CD4-positive, CD25-positive, alpha-beta regulatory T cell (primary cell): ENCODE results near the gene NEURL1B. TPM values are rescaled to one million over a fixed set of nuclear protein-coding genes. Genes with fewer than 3 reads are reported as not detected.

Experiments used
- ATAC-seq, 2 donors: fragments of 150-1000 bp; cut with Tn5 transposase; one replicate each; pipeline ENCODE4 v1.10.0; 2021; ENCODE audit warnings: low read depth in 2 of 2, moderate number of reproducible peaks in 2 of 2, moderate library complexity in 1 of 2
- DNase-seq, 3 donors: peaks; one replicate each; pipeline versions ENCODE4 v3.0.0 to v3.0.0-alpha.2; 2012 to 2022; ENCODE audit warnings: mixed read lengths in 1 of 3
- H3K27ac ChIP-seq: one replicate; pipeline ENCODE4 v1.7.0; 2013; ENCODE audit warnings: mild to moderate bottlenecking, low read length; ENCODE audit not compliant: insufficient read depth, poor library complexity, severe bottlenecking
- H3K27me3 ChIP-seq: one replicate; pipeline ENCODE4 v1.7.0; 2013; ENCODE audit warnings: low read length; ENCODE audit not compliant: control insufficient read depth, insufficient read depth
- H3K36me3 ChIP-seq: one replicate; pipeline ENCODE4 v1.7.0; 2013; ENCODE audit warnings: mild to moderate bottlenecking, low read length, moderate library complexity; ENCODE audit not compliant: control insufficient read depth, insufficient read depth
- H3K4me1 ChIP-seq: 2 replicates; pipeline ENCODE4 v1.7.0; 2013; ENCODE audit warnings: mild to moderate bottlenecking, low read length; ENCODE audit not compliant: insufficient read depth, control insufficient read depth, poor library complexity, severe bottlenecking
- H3K4me3 ChIP-seq: one replicate; pipeline ENCODE4 v1.7.0; 2013; ENCODE audit warnings: low read depth, mild to moderate bottlenecking, low read length, moderate library complexity
- H3K9me3 ChIP-seq, 2 experiments: 1 replicate in 1 of 2; 2 replicates in 1 of 2; pipeline ENCODE4 v1.7.0; 2013; ENCODE audit warnings: low read length in 2 of 2, mild to moderate bottlenecking in 1 of 2, moderate library complexity in 1 of 2; ENCODE audit not compliant: control insufficient read depth in 2 of 2
- H3K27ac Mint-ChIP-seq, 3 donors: one replicate each; pipeline ENCODE4 v1.8.0; 2020 to 2022; ENCODE audit warnings: mild to moderate bottlenecking in 3 of 3, mixed read lengths in 3 of 3, moderate library complexity in 2 of 3
- H3K27me3 Mint-ChIP-seq: one replicate; pipeline ENCODE4 v1.8.0; 2022; ENCODE audit warnings: mild to moderate bottlenecking, mixed read lengths
- H3K36me3 Mint-ChIP-seq: one replicate; pipeline ENCODE4 v1.8.0; 2020; ENCODE audit warnings: mixed read lengths
- H3K4me1 Mint-ChIP-seq, 4 donors: one replicate each; pipeline ENCODE4 v1.8.0; 2020 to 2022; ENCODE audit warnings: mixed read lengths in 4 of 4, mild to moderate bottlenecking in 1 of 4
- H3K4me3 Mint-ChIP-seq, 4 donors: one replicate each; pipeline ENCODE4 v1.8.0; 2020 to 2022; ENCODE audit warnings: mild to moderate bottlenecking in 4 of 4, mixed read lengths in 4 of 4, moderate library complexity in 3 of 4
- H3K9me3 Mint-ChIP-seq, 7 donors: one replicate each; pipeline ENCODE4 v1.8.0; 2020 to 2022; ENCODE audit warnings: mixed read lengths in 7 of 7, mild to moderate bottlenecking in 3 of 7, moderate library complexity in 2 of 7
- polyA plus RNA-seq, 4 donors: library from polyadenylated mRNA; unstranded; fragments of 300-500 nt; fragmentation: Illumina TruSeq; gene quantifications; one replicate each; pipeline ENCODE4 v1.2.3, GENCODE V29; 2021
- total RNA-seq: library from RNA; stranded (reverse); gene quantifications from one replicate; pipeline ENCODE4 v1.2.3, GENCODE V29; 2022

The NEURL1B gene
- total and polyA plus RNA-seq, 5 donors from 2014 or later = 0.22 TPM; not detected in 4

DNA sequence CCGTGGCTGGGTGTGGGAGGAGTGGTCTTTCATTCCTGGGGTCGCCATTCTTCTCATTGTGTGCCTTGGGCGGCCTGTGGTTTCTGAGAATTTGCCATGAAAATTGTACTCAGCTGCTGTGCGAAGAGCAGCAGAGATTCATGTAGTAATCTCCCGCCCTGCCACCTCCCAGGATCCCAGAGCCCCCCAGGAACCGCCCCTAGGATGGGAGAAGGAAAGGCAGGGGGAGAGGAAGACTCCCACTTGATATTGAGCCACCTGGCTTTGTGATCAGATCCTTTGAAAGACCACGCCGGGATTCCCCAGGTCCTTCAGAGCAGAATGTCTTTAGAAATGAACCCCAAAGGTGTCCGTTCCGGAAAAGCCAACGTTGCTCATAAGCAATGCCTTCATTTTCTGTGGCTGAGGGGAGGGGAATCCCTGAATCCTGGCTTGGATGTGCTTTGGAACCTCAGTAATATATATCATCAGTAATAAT, 27.6 kb downstream of the NEURL1B start:
- no peaks in the 10 kb centered on the region for H3K27me3 ChIP-seq
- H3K27me3 Mint-ChIP-seq = peaks cover 13% of the 10 kb centered on the region
- no peak for DNase-seq
- peaks cover 0 to 1% (median 0%) of the 10 kb centered on the region in 7 donors for H3K9me3 Mint-ChIP-seq
- H3K4me1 Mint-ChIP-seq = no peaks in the 10 kb centered on the region
- H3K4me3 ChIP-seq = no peak overlapping the region
- no peaks in the 10 kb centered on the region for H3K36me3 Mint-ChIP-seq
- no peak overlapping the region for H3K4me3 Mint-ChIP-seq
- no peak overlapping the region for H3K27ac Mint-ChIP-seq
- H3K36me3 ChIP-seq = no peaks in the 10 kb centered on the region
- ATAC-seq = no peak
- no peaks in the 10 kb centered on the region for H3K9me3 ChIP-seq
- no peaks in the 10 kb centered on the region for H3K4me1 ChIP-seq
- H3K27ac ChIP-seq = no peak overlapping the region

DNA sequence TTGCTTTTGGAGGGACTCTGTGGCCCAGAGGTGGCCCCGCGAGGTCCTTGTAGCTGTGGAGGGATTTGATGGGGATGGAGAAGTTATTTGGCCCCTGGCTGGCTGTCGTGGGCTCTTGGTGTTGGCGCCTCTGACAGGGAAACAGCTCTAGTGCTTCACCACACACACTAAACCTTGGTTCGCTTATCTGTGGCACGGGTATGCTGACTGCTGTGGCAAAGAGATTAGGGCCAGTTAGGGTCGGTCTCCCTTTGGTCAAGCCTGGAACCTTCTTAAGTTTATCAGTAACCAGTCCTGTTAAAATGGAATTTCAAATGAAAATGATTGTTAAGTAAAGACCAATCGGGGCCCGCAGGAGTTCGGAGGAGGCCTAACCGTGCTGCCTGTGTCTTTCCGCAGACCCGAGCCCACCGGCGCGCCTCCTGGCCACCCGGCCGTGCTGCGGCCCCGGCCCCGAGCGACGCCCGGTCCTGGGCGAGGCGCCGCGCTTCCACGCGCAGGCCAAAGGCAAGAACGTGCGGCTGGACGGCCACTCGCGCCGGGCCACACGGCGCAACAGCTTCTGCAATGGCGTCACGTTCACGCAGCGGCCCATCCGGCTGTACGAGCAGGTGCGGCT, 28.4 kb downstream of the NEURL1B start:
- Histone ChIP-seq H3K4me3 (no peak overlapping the region), H3K27ac (no peak overlapping the region), H3K27me3 (no peaks in the 10 kb centered on the region), H3K4me1 (no peaks in the 10 kb centered on the region), H3K9me3 (no peaks in the 10 kb centered on the region), H3K36me3 (no peaks in the 10 kb centered on the region)
- no peak overlapping the region for H3K27ac Mint-ChIP-seq
- DNase-seq = no peak
- no peaks in the 10 kb centered on the region for H3K4me1 Mint-ChIP-seq
- H3K9me3 Mint-ChIP-seq = peaks cover 0 to 1% (median 0%) of the 10 kb centered on the region in 7 donors
- peaks cover 17% of the 10 kb centered on the region for H3K27me3 Mint-ChIP-seq
- H3K4me3 Mint-ChIP-seq = no peak overlapping the region
- no peak for ATAC-seq
- H3K36me3 Mint-ChIP-seq = no peaks in the 10 kb centered on the region

- Histone ChIP-seq H3K27me3 (no peaks in the 10 kb centered on the region), H3K27ac (no peak overlapping the region), H3K36me3 (no peaks in the 10 kb centered on the region), H3K4me3 (no peak overlapping the region), H3K4me1 (no peaks in the 10 kb centered on the region), H3K9me3 (no peaks in the 10 kb centered on the region)
- Mint-ChIP-seq H3K4me3 (no peak overlapping the region), H3K4me1 (no peaks in the 10 kb centered on the region), H3K27ac (no peak overlapping the region), H3K36me3 (no peaks in the 10 kb centered on the region), H3K9me3 (peaks cover 0 to 1% (median 0%) of the 10 kb centered on the region in 7 donors), H3K27me3 (peaks cover 17% of the 10 kb centered on the region)
- DNase-seq (no peak), ATAC-seq (no peak)
These were observed 28.9 kb downstream of the NEURL1B start for GRCh38 chr5:172670005-172670402.

GRCh38 chr5:172670444-172670843, 29.4 kb downstream of the NEURL1B start:
- Mint-ChIP-seq H3K27ac (no peak overlapping the region), H3K9me3 (peaks cover 0 to 3% (median 0%) of the 10 kb centered on the region in 7 donors), H3K4me1 (no peaks in the 10 kb centered on the region), H3K4me3 (no peak overlapping the region), H3K36me3 (no peaks in the 10 kb centered on the region), H3K27me3 (peaks cover 17% of the 10 kb centered on the region)
- ATAC-seq (no peak), DNase-seq (no peak)
- Histone ChIP-seq H3K4me3 (no peak overlapping the region), H3K9me3 (no peaks in the 10 kb centered on the region), H3K4me1 (no peaks in the 10 kb centered on the region), H3K27me3 (no peaks in the 10 kb centered on the region), H3K27ac (no peak overlapping the region), H3K36me3 (no peaks in the 10 kb centered on the region)

GRCh38 chr5:172671091-172671490, 30.0 kb downstream of the NEURL1B start:
- no peak for ATAC-seq
- Mint-ChIP-seq H3K27me3 (peaks cover 14% of the 10 kb centered on the region), H3K4me1 (no peaks in the 10 kb centered on the region), H3K9me3 (peaks cover 0 to 3% (median 0%) of the 10 kb centered on the region in 7 donors), H3K36me3 (no peaks in the 10 kb centered on the region), H3K4me3 (no peak overlapping the region), H3K27ac (no peak overlapping the region)
- H3K9me3 ChIP-seq = no peaks in the 10 kb centered on the region
- H3K4me1 ChIP-seq = no peaks in the 10 kb centered on the region
- H3K27me3 ChIP-seq = no peaks in the 10 kb centered on the region
- H3K4me3 ChIP-seq = no peak overlapping the region
- no peak for DNase-seq
- no peaks in the 10 kb centered on the region for H3K36me3 ChIP-seq
- no peak overlapping the region for H3K27ac ChIP-seq

GRCh38 chr5:172672681-172673080, 31.6 kb downstream of the NEURL1B start:
- peaks cover 0 to 3% (median 0%) of the 10 kb centered on the region in 7 donors for H3K9me3 Mint-ChIP-seq
- no peak for DNase-seq
- ATAC-seq = no peak
- peaks cover 10% of the 10 kb centered on the region for H3K27me3 Mint-ChIP-seq
- no peak overlapping the region for H3K4me3 ChIP-seq
- H3K36me3 ChIP-seq = no peaks in the 10 kb centered on the region
- no peaks in the 10 kb centered on the region for H3K4me1 Mint-ChIP-seq
- H3K27me3 ChIP-seq = no peaks in the 10 kb centered on the region
- no peak overlapping the region for H3K27ac Mint-ChIP-seq
- no peak overlapping the region for H3K27ac ChIP-seq
- H3K9me3 ChIP-seq = no peaks in the 10 kb centered on the region
- no peaks in the 10 kb centered on the region for H3K4me1 ChIP-seq
- H3K4me3 Mint-ChIP-seq = no peak overlapping the region
- H3K36me3 Mint-ChIP-seq = no peaks in the 10 kb centered on the region

- Mint-ChIP-seq H3K4me1 (no peaks in the 10 kb centered on the region), H3K36me3 (no peaks in the 10 kb centered on the region), H3K4me3 (no peak overlapping the region), H3K9me3 (peaks cover 0 to 3% (median 0%) of the 10 kb centered on the region in 7 donors), H3K27me3 (peaks cover 10% of the 10 kb centered on the region), H3K27ac (no peak overlapping the region)
- DNase-seq (no peak), ATAC-seq (no peak)
- H3K36me3 ChIP-seq = no peaks in the 10 kb centered on the region
- H3K4me1 ChIP-seq = no peaks in the 10 kb centered on the region
- H3K4me3 ChIP-seq = no peak overlapping the region
- H3K27me3 ChIP-seq = no peaks in the 10 kb centered on the region
- no peak overlapping the region for H3K27ac ChIP-seq
- no peaks in the 10 kb centered on the region for H3K9me3 ChIP-seq
These were observed 33.1 kb downstream of the NEURL1B start for GRCh38 chr5:172674155-172674554.

DNA sequence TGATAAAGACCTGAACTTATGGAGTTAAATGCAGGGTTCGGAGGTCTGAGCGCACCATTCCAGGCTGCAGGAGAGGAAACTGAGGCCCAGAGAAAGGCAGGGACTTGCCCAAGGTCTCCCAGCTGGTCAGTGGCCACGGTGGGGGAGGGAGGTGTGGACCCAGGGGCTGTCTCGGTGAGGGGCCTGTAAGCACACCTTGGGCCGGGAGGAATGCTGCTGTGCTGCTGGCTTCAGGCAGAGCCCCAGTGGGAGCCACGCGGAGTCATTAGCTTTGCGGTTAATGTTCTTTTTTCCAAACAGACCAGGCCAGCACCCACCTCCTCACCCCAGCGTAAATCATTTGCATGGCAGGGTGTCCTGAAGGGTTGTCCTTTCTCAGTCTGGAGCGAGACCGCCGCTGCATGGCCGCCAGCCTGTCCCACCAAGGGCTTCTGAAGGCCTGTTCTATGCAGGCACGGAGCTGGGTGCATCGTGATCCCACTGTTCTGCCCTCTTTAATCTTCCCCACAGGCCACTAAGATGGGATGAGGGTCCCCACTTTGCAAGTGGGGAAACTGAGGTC, 35.9 kb downstream of the NEURL1B start:
- H3K27me3 ChIP-seq = no peaks in the 10 kb centered on the region
- no peaks in the 10 kb centered on the region for H3K4me1 ChIP-seq
- no peak overlapping the region for H3K27ac Mint-ChIP-seq
- ATAC-seq (no peak), DNase-seq (no peak)
- no peak overlapping the region for H3K4me3 Mint-ChIP-seq
- peaks cover 0 to 3% (median 0%) of the 10 kb centered on the region in 7 donors for H3K9me3 Mint-ChIP-seq
- H3K4me1 Mint-ChIP-seq = no peaks in the 10 kb centered on the region
- no peak overlapping the region for H3K4me3 ChIP-seq
- peaks cover 22% of the 10 kb centered on the region for H3K27me3 Mint-ChIP-seq
- no peaks in the 10 kb centered on the region for H3K36me3 ChIP-seq
- no peaks in the 10 kb centered on the region for H3K36me3 Mint-ChIP-seq
- no peak overlapping the region for H3K27ac ChIP-seq
- no peaks in the 10 kb centered on the region for H3K9me3 ChIP-seq
